Loucy (cell line): ENCODE results near the gene TRIM29.

Experiments
- EZH2phosphoT487 ChIP-seq: fragments of 200-600 bp; IDR thresholded peaks from 2 replicates; pipeline ENCODE4 v1.6.1; 2018; ENCODE audit warnings: antibody characterized with exemption, mild to moderate bottlenecking, moderate library complexity, borderline replicate concordance
- TF ChIP-seq, protein P1 (sequence below): fragments of 200-600 bp; sonication (generic); conservative IDR thresholded peaks from 2 replicates; pipeline ENCODE4 v1.5.1; 2014; ENCODE audit warnings: mild to moderate bottlenecking, antibody characterized with exemption, low read length

GRCh38 chr11:120068114-120068573 is 69.8 kb downstream of the TRIM29 start:
- TF ChIP-seq, protein P1, sequence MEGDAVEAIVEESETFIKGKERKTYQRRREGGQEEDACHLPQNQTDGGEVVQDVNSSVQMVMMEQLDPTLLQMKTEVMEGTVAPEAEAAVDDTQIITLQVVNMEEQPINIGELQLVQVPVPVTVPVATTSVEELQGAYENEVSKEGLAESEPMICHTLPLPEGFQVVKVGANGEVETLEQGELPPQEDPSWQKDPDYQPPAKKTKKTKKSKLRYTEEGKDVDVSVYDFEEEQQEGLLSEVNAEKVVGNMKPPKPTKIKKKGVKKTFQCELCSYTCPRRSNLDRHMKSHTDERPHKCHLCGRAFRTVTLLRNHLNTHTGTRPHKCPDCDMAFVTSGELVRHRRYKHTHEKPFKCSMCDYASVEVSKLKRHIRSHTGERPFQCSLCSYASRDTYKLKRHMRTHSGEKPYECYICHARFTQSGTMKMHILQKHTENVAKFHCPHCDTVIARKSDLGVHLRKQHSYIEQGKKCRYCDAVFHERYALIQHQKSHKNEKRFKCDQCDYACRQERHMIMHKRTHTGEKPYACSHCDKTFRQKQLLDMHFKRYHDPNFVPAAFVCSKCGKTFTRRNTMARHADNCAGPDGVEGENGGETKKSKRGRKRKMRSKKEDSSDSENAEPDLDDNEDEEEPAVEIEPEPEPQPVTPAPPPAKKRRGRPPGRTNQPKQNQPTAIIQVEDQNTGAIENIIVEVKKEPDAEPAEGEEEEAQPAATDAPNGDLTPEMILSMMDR = no peak
- TF ChIP-seq EZH2phosphoT487 = no peak
